Right cardiac atrium (tissue), 5 donors: Measurements from ENCODE around the gene PRTN3. TPM values are rescaled to one million over a fixed set of nuclear protein-coding genes. Genes with fewer than 3 reads are reported as not detected.
A peak's percentile ranks its signal among the peaks of the same experiment; 100 is the strongest.

Experiments used
- ATAC-seq, 2 donors: fragments of 200-7000 bp; cut with Tn5 transposase; one replicate each; pipeline versions ENCODE4 v1.8.0 to v1.9.1; 2020; ENCODE audit warnings: moderate library complexity in 2 of 2, mild to moderate bottlenecking in 1 of 2
- DNase-seq, 3 donors: peaks; one replicate each; pipeline ENCODE4 v3.0.0-alpha.2; 2020
- H3K27ac ChIP-seq: one replicate; pipeline ENCODE4 v1.5.1; 2013; ENCODE audit warnings: mild to moderate bottlenecking, low read length, control low read depth, moderate library complexity
- H3K27me3 ChIP-seq: one replicate; pipeline ENCODE4 v1.6.1; 2013; ENCODE audit not compliant: control insufficient read depth, insufficient read depth
- H3K4me1 ChIP-seq: one replicate; pipeline ENCODE4 v1.6.1; 2013; ENCODE audit warnings: low read length; ENCODE audit not compliant: control insufficient read depth, insufficient read depth
- H3K4me3 ChIP-seq: one replicate; pipeline ENCODE4 v1.5.1; 2013; ENCODE audit warnings: low read length, control low read depth
- H3K9me3 ChIP-seq: one replicate; pipeline ENCODE4 v1.6.1; 2013; ENCODE audit warnings: low read length; ENCODE audit not compliant: control insufficient read depth
- WGBS: extraction: QIAGEN DNeasy Blood & Tissue Kit; methylation state at CpG from one replicate; pipeline ENCODE4 v1.1.7; 2013; 5-methylcytosine and 5-hydroxymethylcytosine counted together
- intact Hi-C, 4 donors: fragments of 100-400 bp; cut with DNase I; formaldehyde crosslinking; loops; one replicate each; pipeline versions ENCODE4 v1.11.0 to v1.14.0; 2022 to 2023
- long read RNA-seq, 4 donors: library from polyadenylated mRNA; unstranded; transcript quantifications; one replicate each; pipeline ENCODE4 v2.0.0, GENCODE V29; 2020 to 2021
- polyA plus RNA-seq: library from polyadenylated mRNA; stranded (reverse); fragments of 200-250 nt; gene quantifications from one replicate; pipeline ENCODE4 v1.2.3, GENCODE V29; 2013
- total RNA-seq, 4 donors: library from RNA; stranded (reverse); fragmentation: NEBNext Ultra II Directional; extraction: Animal tissue kit (Norgen Biotek cat#: 25700); gene quantifications; one replicate each; pipeline ENCODE4 v1.2.1, GENCODE V29; 2021
- donor health status: healthy with polysubstance abuse.
- donor health status: DM: no; HTN: yes; CAD: no.
- donor health status: DM: no; HTN: no; CAD: no.
- donor health status: DM: no; HTN: yes; CAD: no; lungs with severe emphysema.
- donor health status: DM: yes; HTN: yes; CAD: no.

PRTN3 gene, protein sequence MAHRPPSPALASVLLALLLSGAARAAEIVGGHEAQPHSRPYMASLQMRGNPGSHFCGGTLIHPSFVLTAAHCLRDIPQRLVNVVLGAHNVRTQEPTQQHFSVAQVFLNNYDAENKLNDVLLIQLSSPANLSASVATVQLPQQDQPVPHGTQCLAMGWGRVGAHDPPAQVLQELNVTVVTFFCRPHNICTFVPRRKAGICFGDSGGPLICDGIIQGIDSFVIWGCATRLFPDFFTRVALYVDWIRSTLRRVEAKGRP
- total RNA-seq (not detected), polyA plus RNA-seq (not detected)
- long read RNA-seq, donor 1: 0 reads
- long read RNA-seq, donor 2: 0 reads
- long read RNA-seq, donor 3: 0 reads
- long read RNA-seq, donor 4: 0 reads

DNA sequence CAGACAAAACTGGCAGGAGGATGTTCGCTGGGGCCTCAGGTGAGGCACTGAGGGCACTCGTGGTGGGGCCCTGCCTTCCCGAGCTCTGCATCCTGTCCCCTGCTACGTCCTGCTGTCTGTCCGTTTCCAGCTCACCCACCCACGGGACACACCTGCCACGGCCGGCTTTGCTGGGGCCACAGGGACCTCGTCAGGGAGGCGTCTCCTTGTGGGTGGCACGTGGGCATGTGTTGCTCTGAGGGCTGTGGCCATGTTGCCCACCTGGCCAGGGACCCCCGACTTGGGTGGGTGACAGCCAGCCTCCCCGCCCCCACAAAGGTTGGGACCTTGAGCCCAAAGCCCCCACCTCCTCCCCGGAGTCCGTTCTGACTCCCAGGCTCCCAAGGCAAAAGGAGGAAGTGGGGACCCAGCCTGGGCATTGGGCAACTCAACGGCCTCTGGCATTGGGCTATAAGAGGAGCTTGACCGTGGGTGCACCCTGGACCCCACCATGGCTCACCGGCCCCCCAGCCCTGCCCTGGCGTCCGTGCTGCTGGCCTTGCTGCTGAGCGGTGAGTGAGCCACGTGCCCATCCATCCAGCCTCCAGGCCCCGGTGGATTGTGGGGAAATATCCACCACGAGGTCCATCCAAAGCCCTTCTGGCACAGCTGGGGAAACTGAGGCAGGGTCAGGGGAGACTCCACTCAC lies at the start of gene PRTN3:
Gene PRTN3, plus strand, starts transcription at position 481 of the 688 bp plus-strand sequence. Its CDS starts 10 bp downstream, at position 491.
- Histone ChIP-seq H3K9me3 (no peaks in the 10 kb centered on the region), H3K4me3 (no peak within 1 kb of the TSS), H3K4me1 (no peaks in the 10 kb centered on the region), H3K27me3 (no peaks in the 10 kb centered on the region), H3K27ac (no peak within 1 kb of the TSS)
- intact Hi-C loops: no loop called here
- WGBS: 63% methylated on average over 24 of the region's 24 CpGs
- ATAC-seq (peak; percentile 10 to 26), DNase-seq (peak in 1 of 3 donors; percentile 58)

DNA sequence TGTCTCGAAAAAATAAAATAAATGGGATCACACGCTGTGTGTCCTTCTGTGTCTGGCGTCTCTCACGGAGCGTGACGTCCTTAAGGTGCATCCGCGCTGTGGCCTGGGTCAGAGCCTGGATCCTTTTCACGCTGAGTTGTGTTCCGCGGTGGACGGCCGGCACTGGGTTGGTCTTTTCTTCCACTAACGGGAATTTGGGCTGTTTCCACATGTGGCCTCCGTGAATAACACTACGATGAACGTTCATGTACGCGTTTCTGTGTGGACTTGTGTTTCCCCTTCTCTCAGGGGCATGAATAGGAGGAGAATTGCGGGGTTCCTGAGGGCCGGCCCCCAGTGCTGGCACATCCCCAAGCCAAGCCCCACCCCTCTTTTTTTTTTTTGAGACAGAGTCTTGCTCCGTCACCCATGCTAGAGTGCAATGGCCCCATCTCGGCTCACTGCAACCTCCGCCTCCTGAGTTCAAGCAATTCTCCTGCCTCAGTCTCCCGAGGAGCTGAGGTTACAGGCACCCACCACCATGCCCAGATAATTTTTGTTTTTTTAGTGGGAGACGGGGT lies 49.7 kb upstream of the PRTN3 start:
- peak overlapping the region; percentile 4 for H3K27ac ChIP-seq
- intact Hi-C loops: no loop called here
- WGBS: 78% methylated on average over 26 of the region's 26 CpGs
- DNase-seq (no peak), ATAC-seq (no peak)
- no peaks in the 10 kb centered on the region for H3K9me3 ChIP-seq
- H3K4me3 ChIP-seq: no peak overlapping the region
- peaks cover 2% of the 10 kb centered on the region for H3K4me1 ChIP-seq
- H3K27me3 ChIP-seq: no peaks in the 10 kb centered on the region

DNA sequence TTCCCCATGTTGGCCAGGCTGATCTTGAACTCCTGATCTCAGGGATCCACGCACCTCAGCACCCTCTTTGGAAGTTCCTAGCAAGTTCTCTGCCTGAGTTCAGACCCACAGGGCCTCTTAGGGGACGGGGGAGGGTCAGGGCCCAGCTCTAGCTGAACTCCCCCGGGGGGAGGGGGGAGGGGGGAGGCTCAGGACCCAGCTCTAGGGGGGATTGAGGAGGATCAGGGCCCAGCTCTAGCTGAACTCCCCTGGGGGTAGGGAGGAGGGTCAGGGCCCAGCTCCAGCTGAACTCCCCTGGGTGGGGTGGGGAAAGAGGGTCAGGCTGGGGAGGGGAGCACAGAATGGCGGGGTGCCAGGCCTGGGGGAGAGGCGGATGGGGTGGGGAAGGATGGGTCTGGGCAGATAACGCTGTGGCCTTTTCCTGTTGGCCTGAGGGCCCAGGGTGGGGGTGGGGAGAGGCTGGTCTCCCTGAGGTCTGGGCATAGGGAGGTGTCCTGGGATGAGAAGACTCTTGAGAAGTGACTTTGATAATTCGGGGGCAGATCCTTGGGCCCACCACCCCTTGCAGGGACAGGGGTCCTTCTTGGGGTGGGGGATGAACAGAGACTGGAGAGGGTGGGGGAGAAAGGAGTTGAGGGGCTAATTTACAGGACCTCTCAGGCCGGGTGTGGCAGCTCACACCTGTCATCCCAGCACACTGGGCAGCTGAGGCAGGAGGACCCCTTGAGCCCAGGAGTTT lies 49.1 kb upstream of the PRTN3 start:
- WGBS: 47% methylated on average over 8 of the region's 8 CpGs
- Histone ChIP-seq H3K27ac (peak overlapping the region; percentile 4), H3K4me1 (peaks cover 3% of the 10 kb centered on the region), H3K4me3 (no peak overlapping the region), H3K9me3 (no peaks in the 10 kb centered on the region), H3K27me3 (no peaks in the 10 kb centered on the region)
- intact Hi-C loops: no loop called here
- DNase-seq (peak in 2 of 3 donors; percentile 54 to 80), ATAC-seq (peak in 1 of 2 donors; percentile 56)

DNA sequence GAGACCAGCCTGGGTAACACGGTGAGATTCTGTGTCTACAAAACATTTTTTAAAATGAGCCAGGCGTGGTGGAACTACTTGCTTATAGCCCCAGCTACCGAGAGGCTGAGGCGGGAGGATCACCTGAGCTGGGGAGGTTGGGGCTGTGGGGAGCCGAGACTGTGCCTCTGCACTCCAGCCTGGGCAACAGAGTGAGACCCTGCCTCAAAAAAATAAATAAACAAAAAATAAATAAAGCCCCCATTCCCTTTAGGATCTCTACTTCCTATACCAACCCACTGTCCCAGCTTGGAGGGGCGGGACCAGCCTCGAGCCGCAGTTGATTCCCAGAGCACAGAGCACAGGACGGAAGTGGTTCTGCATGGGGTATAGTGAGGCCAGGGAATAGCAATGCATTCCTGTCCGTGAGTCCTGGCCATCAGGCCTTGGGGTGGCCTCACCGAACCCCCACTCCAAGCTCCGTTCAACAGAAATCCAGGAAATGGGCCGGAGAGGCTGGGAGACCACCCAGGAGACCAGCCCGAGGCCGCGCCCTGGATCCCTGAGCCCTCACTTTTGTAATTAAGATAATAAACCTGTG lies 48.4 kb upstream of the PRTN3 start:
- DNase-seq (no peak), ATAC-seq (no peak)
- intact Hi-C loops: no loop called here
- Histone ChIP-seq H3K4me3 (no peak overlapping the region), H3K27ac (peak overlapping the region; percentile 2), H3K27me3 (no peaks in the 10 kb centered on the region), H3K4me1 (peaks cover 3% of the 10 kb centered on the region), H3K9me3 (no peaks in the 10 kb centered on the region)
- 63% methylated on average over 16 of the region's 16 CpGs for WGBS

DNA sequence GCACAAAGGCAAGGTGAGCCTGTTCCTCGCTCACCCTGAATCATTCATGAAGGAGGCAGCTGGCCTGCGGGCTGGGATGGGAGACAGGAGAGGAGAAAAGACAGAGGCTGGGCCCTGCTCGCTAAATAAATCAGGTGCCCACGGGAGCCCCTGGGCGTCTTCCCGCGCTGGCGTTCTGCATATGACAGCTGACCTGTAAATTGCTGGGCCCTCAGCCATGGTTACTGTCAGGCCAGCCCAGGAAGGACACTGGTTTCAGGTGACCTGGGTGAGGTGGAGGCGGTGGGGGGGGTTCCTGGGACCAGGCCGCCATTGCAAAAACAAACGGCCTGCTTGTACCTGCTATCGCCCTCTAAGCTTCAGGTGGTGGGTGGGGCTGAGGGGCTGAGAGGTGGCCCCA lies 47.0 kb upstream of the PRTN3 start:
- Histone ChIP-seq H3K4me3 (no peak overlapping the region), H3K9me3 (no peaks in the 10 kb centered on the region), H3K27me3 (no peaks in the 10 kb centered on the region), H3K4me1 (peaks cover 3% of the 10 kb centered on the region), H3K27ac (no peak overlapping the region)
- intact Hi-C loops: no loop called here
- peak in 1 of 3 donors; percentile 61 for DNase-seq
- WGBS: 94% methylated on average over 12 of the region's 12 CpGs
- no peak for ATAC-seq

DNA sequence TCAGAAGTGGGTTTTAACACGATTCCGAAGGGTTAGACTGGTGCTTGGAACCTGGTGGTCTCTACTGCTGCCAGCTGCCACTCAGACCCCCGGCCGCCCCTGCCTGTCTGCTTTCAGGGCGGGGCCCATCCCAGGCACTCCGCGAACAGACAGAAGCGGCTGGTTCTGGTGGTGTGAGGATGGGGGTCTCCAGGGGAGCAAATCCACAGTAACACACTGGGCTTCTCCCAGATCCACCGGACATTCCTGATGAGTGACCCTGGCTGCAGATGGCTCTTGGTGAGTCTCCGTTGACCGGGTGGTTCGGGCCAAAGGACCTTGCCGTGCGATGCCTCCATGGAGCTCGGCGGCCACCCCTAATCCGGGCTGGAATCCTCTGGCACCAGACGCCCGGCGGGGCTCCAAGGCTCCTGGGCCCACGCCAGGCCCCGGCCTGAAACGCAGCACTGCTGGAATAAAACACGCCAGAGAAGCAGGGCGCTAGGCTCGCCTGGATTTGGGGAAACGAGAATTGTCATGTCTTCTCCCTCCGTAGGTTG lies 45.7 kb upstream of the PRTN3 start:
- intact Hi-C loops: no loop called here
- ATAC-seq (no peak), DNase-seq (peak; percentile 71 to 90 (median 88))
- Histone ChIP-seq H3K9me3 (no peaks in the 10 kb centered on the region), H3K27ac (no peak overlapping the region), H3K4me3 (no peak overlapping the region), H3K27me3 (no peaks in the 10 kb centered on the region), H3K4me1 (peaks cover 7% of the 10 kb centered on the region)
- WGBS: 71% methylated on average over 28 of the region's 28 CpGs

DNA sequence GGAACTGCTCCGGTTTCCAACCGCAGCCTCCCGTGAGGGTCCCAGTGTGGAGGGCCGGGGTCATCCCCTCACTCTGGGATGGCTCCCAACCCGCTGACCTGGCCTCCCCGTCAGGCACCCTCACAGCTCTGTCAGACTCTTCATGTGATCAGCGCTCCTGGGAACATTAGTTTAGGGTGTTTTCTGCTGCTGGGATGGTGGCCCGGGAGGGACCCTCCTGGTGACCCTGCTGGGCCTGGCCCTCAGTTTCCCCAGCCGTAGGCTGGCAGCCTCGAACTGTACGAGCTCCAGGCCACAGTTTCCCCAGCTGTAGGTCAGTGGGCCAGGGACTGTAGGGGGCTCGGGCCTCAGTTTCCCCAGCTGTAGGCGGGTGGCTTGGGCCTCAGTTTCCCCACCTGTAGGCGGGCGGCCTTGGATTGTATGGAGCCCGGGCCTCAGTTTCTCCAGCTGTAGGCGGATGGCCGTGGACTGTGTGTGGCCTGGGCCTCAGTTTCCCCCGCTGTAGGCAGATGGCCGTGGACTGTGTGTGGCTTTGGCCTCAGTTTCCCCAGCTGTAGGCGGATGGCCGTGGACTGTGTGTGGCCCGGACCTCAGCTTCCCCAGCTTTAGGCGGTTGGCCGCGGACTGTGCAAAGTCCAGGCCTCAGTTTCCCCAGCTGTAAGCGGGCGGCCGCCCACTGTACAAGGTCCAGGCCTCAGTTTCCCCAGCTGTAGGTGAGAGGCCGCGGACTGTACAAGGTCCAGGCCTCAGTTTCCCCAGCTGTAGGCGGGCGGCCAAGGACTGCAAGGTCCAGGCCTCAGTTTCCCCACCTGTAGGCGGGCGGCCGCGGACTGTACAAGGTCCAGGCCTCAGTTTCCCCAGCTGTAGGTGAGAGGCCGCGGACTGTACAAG lies 44.9 kb upstream of the PRTN3 start:
- ATAC-seq (no peak), DNase-seq (peak; percentile 40 to 73 (median 70))
- WGBS: 79% methylated on average over 39 of the region's 39 CpGs
- H3K4me3 ChIP-seq: peak overlapping the region; percentile 61
- H3K27me3 ChIP-seq: no peaks in the 10 kb centered on the region
- intact Hi-C loops: no loop called here
- peaks cover 11% of the 10 kb centered on the region for H3K4me1 ChIP-seq
- H3K9me3 ChIP-seq: no peaks in the 10 kb centered on the region
- no peak overlapping the region for H3K27ac ChIP-seq

DNA sequence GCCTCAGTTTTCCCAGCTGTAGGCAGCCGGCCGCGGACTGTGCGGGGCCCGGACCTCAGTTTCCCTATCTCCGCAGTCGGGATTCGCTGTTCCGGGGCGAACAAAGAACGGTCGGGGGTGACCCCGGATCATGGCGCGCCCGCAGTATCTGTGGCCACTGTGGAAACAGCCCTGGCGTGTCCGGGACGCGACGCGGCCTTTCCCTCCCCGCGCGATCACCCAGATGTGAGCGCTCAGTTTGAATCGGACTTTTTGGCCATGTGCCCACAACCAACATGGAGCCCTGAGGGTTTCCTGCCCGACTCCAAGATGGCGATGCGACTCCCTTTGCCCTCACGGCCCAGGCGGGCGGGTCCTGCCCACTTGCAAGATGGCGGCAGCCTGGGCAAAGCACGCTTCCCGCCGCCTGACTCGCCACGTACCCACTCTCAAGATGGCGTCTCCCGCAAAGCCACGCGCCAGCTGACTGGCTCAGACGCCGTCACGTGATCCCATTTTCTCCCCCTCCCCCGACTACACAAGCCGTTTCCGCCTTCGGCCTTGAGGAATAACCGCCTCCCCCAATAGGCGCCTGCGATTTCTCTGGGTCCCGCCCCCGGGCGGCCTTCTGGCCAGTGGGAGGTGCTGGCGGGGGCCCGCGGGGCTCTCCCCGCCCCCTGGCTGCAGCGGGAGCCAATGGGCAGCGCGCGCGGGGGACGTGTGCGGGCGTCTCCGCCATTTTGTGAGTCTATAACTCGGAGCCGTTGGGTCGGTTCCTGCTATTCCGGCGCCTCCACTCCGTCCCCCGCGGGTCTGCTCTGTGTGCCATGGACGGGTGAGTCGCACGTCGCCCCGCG lies 43.9 kb upstream of the PRTN3 start, which contains the start of gene PTBP1:
Gene PTBP1, plus strand, starts transcription at position 761 of the 836 bp plus-strand sequence. Its CDS starts 46 bp downstream, at position 807.
- 1% methylated on average over 83 of the region's 83 CpGs for WGBS
- Histone ChIP-seq H3K27ac (peak within 1 kb of the TSS; percentile 82), H3K27me3 (no peaks in the 10 kb centered on the region), H3K4me3 (peak within 1 kb of the TSS; percentile 99), H3K4me1 (peaks cover 19% of the 10 kb centered on the region), H3K9me3 (no peaks in the 10 kb centered on the region)
- peak; percentile 100 for DNase-seq
- ATAC-seq: peak; percentile 90 to 93
- intact Hi-C loops: no loop called here
